HG03095 (cell line): ENCODE results near the gene VTI1A.
"Not testable (repeated sequence)": the region's sequence is repeated elsewhere in the genome, so short reads cannot be mapped to it uniquely, and the experiment has no call there.

Source experiments
- ATAC-seq: cut with Tn5 transposase; IDR thresholded peaks from one replicate; pipeline ENCODE4 v1.9.1; 2021; ENCODE audit warnings: moderate library complexity; ENCODE audit not compliant: unreplicated experiment

VTI1A gene

GRCh38 chr10:112848868-112849430 is 401.9 kb downstream of the VTI1A start:
- no peak for ATAC-seq

GRCh38 chr10:112849546-112849945 is 402.5 kb downstream of the VTI1A start:
- ATAC-seq: no peak

DNA sequence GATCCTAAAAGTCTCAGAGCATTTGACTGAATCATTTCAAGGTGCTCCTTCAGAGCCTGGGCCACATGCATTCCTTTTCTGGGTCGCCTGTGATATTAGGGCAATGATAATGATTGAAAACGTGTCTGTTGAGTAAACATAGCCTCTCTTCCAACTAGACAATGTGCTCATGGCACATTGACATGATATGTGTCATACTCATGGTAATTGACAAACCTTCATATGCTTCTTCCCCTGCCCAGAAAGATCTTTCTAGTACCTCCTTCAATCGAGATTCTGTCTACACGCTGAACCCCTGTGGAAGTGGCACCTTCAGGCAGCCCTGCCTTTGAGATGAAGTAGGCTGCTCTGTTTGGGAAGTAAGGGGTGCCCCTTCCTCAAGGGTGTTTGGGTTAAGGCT is 404.2 kb downstream of the VTI1A start:
- no peak for ATAC-seq

- ATAC-seq: no peak
Measured at GRCh38 chr10:112851588-112852211, 404.7 kb downstream of the VTI1A start.

GRCh38 chr10:112852306-112852705 is 405.3 kb downstream of the VTI1A start:
- ATAC-seq: no peak

GRCh38 chr10:112855134-112855533 is 408.1 kb downstream of the VTI1A start:
- ATAC-seq: no peak

- no peak for ATAC-seq
Measured at GRCh38 chr10:112857493-112857892, 410.5 kb downstream of the VTI1A start.

DNA sequence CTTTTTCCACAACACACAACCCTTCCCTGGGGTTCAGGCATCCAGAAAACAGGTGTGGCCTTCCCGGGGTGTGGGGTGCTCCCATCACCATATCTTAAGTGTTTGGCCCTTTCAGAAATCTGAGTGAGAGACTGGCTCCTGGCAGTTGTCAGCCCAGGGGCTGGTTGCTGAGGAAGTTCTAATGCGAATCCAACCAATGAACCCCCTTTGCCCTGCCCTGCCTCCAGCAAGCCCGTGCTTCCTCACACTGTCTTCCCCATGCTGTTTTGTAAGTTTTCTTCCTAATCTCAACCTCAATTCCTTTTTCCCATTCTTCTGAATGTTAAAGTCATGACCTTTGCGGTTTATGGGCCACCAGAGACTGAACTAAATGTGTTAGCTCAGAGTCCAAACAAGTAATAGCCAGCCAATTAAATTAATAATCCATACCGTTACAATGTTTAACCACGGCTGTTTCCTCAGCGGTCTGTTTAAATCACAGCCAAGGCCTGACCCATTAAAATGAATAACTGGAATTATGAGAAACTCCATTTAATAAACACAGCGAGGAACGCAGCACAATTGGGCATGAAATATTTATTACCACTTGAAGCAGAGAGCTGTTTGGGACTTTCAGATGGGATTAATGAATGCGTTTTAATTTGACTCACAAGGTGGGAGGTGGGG is 412.1 kb downstream of the VTI1A start:
- no peak for ATAC-seq

DNA sequence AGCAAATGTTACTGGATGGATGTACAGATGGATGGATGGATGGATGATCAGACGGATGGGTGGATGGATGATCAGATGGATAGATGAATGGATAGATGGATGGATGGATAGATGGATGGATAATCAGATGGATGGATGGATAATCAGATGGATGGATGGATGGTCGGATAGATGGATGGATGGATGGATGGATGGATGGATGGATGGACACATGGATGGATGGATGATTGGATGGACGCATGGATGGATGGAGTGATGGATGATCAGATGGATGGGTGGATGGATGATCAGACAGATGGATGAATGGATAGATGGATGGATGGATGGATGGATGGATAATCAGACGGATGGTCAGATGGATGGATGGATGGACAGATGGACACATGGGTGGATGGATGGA is 412.8 kb downstream of the VTI1A start:
- ATAC-seq: no peak

DNA sequence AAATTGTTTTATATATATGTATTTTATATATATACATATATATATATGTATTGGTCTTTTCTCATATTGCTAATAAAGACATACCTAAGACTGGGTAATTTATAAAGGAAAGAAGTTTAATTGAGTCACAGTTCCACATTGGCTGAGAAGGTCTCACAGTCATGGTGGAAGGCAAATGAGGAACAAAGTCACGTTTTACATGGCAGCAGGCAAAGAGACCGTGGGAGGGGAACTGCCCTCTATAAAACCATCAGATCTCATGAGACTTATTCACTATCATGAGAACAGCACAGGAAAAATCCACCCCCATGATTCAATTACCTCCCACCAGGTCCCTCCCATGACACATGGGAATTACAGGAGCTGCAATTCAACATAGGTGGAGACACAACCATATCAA is 416.4 kb downstream of the VTI1A start:
- ATAC-seq: not testable (repeated sequence)
